Activated CD4-positive, CD25-positive, alpha-beta regulatory T cell treated with anti-CD3 and anti-CD28 coated beads, Interleukin-2, amount 50 U/mL, for 16 hours (primary cell): ENCODE results near the gene TBC1D8.

ENCODE experiments used
- DNase-seq: peaks from one replicate; pipeline ENCODE4 v3.0.0-alpha.2; 2020; ENCODE audit warnings: low read depth, low spot score

The TBC1D8 gene

DNA sequence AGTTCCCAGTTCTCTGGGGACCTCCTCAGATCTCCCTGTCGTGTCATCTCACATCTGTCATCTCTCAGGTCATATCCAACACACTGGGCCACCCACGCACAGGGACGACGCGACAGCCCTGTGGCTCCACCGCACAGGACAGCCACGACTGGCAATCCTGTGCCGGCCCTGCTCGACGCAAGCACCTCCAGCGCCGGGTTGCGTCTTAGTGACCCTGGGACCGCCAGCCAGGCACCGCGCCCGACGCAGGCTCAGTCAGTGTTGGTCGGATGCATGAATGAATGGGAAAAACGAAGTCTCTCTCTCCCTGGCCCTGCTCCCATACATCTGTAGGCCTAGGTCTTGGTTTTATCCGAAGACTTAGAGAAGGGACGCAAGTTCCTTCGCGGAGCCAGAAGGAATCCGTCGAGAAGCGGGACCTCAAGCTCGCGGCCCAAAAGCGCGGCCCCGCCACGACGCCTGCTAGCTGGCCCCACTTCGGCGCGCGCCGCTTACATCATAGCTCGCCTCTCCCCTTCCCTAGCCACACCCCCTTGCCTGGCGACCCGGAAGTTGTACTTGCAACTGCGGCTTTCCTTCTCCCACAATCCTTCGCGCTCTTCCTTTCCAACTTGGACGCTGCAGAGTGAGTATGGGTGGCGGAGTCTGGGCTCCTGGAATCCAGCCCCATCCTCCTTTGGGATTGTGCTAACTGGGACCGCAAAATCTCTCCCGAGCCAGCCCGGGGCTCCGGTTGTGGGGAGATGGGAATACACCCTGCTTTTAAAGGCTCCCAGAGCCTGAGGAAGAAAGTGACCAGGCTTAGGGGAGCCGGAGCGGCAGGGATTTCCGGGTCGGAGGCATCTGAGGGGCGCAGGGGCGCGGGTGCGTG lies 149.3 kb downstream of the TBC1D8 start, which contains the start of gene RPL31:
TSS of gene RPL31 (plus strand) at position 599 of the 871 bp plus-strand sequence. CDS start 413 bp downstream, outside the sequence.
- DNase-seq, result peak; percentile 93

DNA sequence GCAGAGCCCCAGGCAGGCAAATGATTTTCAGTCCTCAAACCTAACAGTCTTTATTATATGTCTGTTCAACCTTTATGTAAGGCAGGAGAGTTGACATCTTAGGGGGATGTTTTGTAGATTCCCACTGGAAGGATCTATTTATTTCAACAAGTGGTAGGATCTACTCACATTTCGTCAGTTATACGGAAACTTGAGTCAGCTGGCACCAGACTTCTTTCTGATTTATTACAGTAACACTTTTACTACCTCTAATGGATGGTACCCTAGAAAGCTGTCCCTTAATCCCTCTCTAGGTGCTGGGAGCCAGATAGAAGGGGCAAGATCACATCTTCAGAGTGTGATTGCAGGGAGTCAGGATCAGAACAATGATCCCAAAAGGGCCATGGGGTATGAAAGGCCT lies 151.2 kb downstream of the TBC1D8 start:
- no peak for DNase-seq

DNA sequence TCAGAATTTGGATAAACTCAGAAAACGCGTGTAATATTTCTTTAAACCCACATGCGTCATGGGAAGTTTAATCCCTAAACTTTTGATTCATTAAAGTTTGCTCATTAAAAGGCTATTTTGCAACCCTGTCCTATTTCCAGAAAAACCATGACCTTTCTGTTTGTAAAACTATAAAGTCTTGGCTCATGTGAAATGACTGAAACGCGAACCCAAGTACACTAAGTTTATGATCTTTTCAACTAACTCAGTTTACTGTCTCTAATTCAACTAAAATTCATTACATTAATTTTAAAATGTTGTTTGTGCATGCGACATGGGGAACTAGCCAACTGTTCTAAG lies 153.0 kb downstream of the TBC1D8 start:
- no peak for DNase-seq

DNA sequence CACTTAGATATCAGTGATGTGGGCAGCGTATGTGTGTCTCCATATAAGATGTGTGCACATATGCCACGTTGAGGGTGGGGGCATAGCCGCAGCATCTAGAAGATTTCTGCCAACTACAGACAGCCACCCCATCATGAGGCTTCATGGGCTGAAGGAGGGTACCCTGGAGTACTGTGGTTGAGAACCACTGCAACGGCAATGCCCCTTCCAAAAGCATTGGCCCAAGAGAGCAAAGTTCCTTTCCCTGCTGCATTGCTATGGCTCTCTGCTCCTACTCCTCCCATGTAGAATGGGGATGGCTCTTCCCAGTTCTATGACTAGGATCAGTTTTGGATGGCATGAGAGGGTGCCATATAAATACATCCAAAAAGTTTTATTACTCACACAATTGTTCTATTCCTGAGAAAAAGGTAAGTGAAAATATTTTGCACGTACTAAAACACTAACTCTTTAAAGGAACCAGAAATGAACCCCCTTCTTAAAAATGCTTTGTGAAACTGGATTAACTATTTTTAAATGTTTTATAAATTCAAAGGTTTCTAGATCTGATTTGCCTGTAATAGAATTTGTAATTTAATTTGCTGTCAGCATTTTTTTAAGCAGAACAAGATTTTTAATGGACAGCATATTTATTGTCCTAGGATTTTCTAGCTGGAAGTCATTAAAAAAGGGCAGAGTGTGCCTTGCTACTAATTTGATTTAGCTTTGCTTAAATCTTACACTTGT lies 153.5 kb downstream of the TBC1D8 start:
- no peak for DNase-seq

DNA sequence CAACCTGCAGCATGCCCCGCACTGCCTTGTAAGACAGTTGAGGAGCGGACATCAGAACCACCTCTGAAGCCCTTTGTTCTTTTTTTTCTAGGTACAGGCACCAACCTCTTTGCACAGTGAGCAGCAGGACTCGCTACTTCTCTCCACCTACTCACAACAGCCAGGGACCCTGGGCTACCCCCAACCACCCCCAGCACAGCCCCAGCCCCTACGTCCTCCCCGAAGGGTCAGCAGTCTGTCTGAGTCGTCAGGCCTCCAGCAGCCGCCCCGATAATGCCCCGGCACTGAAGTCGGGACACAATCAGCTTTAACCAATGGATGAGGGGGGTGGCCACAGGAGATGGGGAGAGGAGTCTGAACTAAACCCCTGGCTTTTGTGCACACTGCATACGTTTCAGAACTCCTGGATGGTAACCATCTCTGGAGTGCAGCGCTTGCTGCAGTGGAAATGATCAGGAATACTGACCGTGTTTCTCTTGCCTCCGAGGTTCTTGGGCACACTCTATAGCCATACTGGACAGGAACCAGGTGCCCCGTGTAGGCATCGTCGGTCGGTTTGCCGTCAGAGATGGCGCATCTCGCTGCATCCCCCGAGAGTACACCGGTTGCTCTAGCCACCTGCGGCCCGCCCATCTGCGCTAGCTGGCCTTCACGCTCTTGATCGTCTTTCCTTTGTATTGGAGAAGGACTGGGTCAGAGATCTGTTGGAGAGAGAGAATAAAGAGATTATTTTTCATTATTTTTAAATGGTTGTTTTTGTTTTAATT lies 155.7 kb downstream of the TBC1D8 start:
- no peak for DNase-seq

DNA sequence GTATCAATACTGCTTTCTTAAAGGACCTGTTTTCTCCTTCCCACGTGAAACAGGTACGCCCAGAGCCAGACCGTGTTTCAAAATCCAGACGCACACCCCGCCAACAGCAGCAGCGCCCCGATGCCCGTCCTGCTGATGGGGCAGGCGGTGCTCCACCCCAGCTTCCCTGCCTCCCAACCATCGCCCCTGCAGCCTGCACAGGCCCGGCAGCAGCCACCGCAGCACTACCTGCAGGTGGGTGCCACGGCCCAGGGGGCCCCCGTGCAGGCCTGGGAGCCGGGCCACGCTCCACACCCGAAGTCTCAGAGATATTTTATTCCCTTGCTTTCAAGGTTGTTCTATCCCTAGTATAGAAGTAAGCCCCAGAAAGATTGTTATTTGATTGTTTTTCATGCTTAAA lies 157.9 kb downstream of the TBC1D8 start:
- no peak for DNase-seq

DNA sequence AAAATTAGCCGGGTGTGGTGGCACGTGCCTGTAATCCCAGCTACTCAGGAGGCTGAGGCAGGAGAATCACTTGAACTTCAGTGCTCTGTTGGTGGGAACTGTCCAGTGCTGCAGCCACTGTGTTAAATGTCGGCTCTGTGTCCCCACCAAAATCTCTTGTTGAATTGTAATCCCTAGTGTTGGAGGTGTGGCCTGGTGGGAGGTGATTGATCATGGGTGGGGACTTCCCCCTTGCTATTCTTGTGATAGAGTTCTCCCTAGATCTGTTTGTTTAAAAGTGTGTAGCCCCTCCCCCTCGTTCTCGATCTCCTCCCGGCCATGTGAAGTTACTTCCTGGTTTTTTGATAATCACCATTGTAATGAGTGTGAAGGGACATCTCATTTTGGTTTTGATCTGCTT lies 158.9 kb downstream of the TBC1D8 start:
- no peak for DNase-seq

DNA sequence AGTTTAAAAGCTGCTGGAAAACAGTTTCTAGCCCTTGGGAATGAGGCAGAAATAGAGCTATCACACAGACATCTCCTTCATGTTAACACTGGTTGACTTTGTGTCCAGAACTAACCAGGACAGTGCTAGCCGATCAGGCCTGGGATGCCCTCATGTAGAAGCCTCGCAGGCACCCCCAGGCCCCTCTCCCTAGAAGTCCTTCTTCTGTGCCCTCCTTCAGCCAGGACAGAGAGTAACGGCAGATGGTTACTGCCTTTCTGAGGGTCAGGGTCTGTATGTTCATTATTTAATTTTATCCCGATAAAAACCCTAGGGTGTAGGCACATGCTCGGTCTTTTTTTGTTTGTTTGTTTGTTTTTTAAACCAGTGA lies 159.8 kb downstream of the TBC1D8 start:
- DNase-seq, result no peak

DNA sequence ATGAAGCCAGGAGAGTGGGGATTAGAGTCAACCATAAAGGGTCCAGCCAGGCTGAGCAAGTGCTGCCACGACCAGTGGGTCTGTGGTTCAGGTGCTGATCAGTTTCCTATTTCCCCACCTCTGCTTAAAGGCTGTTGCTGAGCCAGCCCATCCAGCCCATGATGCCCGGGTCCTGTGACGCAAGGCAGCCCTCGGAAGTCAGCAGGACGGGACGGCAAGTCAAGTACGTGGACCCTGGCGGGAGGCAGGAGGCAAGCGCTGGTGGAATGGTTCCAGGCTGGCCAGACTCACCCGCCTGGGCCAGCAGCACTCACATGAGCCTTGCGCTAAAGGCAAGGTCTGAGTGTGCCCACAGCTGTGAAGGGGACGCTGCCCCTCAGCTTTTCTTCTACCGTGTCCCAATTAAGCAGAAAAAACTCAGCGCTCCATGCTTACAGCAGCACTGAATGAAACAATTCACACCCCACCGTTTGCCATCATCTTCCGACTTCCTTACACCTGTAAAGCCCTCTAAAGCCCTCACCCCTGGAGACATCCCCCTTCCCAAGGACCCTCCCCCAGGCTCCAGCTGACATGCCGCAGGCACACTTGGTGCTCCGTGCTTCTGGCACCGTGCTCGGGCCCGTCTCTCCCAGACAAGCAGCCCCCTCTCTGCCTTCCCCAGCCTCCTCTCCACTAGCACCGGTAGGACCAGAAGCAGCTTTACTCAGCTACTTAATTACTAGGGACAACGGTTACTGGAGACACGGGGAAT lies 160.4 kb downstream of the TBC1D8 start:
- no peak for DNase-seq

DNA sequence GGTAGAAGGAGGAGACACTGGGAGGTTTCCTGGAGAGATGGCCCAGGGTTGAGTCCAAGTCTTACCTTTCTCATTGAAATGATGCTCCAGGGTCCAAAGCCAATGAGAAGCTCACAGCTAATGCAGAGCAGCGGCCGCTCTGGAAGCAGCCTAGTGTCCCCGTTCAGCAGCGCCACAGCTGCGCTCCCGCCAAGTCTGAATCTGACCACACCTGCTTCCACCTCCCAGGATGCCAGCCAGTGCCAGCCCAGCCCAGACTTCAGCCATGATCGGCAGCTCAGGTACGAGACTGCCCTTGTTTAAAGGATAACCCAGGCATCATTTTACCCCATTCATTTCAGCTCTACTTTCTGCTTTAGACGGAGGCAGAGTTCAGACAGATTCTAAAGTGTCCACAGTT lies 161.0 kb downstream of the TBC1D8 start:
- no peak for DNase-seq

DNA sequence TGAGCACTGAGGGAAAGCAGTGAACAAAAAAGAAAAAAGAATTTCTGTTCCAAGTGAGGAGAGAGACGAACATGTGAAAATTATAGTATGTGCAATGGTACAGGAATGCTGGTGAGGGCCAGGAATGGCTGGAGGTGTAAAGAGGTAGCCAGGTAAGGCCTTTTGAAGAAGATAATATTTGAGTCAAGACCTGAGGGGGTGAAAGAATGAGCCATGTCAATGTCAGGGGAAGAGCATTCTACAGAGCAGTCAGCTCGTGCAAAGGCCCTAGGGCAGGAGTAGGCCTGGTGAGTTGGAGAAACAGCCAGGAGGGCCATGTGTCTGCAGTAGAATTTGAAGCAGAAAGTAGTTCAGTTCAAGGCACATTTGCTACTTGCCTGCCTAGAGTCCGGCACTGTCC lies 161.5 kb downstream of the TBC1D8 start:
- DNase-seq, result no peak

DNA sequence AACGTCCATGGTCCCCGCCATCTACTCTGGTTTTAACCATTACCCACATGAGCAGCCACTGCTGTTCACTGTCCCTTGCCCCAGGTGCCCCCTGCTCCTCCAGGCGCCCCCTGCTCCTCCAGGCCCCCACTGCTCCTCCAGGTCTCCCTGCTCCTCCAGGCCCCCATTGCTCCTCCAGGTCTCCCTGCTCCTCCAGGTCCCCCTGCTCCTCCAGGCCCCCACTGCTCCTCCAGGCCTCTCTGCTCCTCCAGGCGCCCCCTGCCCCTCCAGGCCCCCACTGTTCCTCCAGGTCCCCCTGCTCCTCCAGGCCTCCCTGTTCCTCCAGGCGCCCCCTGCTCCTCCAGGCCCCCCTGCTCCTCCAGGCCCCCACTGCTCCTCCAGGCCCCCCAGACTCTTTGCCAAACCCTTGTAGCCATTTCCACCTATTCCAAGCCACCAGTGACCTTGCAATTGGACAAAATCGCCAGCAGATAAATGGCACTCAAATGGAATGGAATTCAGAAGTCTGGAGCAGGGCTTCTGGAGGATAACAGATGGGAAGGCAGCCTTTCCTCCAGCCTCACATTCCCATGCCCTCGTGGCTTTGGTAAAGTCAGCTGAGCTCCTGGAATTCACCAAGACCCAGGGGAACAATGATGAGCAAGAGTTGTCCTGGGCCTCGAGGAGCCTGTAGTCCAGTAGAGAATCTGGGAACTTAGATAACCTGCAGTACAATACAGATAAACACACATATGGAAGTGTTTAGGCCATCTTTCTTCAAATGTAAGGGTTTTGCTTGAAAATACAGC lies 162.4 kb downstream of the TBC1D8 start:
- DNase-seq, result no peak

DNA sequence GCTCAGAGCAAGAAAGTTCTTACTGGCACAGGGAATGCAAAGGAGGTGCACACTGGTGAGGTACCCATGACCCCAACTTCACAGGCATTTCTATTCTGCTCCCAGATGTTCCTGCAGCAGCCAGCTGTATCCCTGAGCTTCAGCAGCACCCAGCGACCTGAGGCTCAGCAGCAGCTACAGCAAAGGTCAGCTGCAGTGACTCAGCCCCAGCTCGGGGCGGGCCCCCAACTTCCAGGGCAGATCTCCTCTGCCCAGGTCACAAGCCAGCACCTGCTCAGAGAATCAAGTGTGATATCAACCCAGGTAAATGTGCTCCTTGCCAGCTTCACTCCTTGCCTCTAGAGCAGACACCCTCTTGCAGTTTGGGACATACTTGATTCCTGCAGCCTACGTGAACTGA lies 163.2 kb downstream of the TBC1D8 start:
- DNase-seq, result no peak

DNA sequence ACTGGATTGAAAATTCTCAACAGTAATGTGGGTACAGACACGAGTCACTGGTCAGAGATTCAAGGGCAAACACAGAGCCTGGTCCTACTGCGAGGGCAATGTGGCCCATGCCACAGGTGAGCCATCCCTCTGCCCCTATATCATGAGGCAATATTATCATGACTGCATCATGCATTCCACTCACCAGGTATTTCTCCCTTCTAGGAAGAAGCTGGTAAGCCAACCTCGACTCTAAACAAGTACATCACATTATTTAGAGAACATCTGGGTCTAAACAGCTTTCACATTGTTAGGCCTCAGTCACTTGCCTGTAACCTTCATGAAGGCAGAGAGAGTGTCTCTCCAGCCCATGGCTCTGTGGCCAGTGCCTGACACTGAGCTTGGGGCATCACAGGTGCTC lies 163.6 kb downstream of the TBC1D8 start:
- DNase-seq, result no peak

DNA sequence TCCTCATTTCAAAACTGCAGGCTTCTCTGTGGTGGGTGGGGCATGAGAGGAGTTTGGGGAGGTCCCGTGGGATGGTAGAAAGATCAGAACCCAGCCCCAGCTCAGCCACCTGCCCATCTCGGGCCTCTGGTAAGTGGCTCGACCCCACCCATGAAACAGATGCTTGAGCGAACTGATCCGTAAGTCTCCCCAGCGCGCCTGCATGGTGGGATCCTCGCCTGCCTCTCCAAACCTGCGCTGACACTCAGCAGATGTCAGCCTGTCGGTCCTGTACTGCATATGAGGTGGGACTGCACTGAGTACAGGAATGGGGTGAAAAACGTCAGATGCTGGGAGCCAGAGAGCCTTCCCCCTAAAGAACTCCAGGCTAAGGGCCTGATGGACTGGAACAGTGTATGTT lies 165.0 kb downstream of the TBC1D8 start:
- DNase-seq, result no peak

DNA sequence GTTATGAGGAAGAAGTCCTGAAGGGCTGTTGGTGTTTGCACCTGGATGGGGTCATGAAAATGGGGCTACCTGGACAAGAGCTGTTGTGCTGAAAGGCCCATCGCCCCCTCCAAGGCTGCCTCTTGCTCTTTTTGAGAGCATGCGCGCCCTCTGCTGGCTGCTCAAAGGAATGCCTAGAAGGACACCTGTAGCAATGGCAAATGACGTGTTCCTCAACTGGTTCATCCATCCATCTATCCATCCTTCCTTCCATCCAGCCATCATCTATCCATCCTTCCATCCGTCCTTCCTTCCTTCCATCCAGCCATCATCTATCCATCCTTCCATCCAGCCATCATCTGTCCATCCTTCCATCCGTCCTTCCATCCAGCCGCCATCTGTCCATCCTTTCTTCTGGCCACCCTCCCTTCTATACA lies 166.3 kb downstream of the TBC1D8 start:
- peak; percentile 53 for DNase-seq

DNA sequence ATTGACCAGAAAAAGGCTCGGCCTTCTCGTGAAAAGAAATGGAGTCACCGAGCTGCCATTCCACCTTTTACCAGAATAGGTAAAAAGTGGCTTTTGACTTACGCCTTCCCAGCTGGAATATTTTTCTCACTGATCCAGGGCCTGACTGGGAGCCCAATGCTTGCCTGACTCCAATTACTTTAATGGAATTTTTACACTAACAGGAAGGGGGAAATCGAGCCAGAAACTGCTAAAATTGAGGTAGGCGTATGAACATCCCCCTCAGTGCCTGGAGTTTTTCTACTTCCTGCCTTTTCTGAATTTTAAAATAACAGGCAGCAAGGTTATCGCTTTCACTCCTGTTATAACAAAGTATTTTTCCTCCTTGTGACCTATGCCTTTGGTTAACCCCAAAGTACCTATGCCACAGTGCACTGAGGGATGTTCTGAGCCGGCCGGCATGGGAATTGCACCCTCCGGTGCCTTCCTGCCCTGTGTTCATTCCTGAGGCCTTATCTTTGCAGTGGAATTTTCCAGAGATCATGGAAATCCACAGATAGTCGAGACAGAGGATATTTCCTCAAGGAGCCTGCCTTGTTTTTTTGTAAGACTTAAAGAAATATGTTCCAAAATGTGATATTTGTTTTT lies 167.4 kb downstream of the TBC1D8 start:
- no peak for DNase-seq

DNA sequence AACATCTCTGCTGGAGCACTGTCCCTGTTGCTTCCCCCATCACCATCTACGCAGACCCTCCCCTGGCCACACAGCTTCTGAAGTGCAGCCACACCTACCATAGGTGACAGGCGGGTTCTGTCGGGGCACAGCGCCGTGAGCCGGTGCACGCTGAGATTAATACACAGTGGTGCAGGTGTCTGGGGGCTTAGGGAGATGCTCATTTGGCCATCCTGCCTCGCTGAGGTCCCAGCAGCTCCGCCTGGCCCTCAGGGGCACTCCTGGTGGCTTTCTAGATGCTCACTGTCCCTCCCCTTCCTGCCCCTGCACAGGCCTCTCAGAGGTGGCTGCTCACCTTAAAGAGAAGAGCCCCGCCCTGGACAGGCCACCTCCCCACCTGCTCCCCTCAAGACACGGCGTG lies 168.0 kb downstream of the TBC1D8 start:
- no peak for DNase-seq

DNA sequence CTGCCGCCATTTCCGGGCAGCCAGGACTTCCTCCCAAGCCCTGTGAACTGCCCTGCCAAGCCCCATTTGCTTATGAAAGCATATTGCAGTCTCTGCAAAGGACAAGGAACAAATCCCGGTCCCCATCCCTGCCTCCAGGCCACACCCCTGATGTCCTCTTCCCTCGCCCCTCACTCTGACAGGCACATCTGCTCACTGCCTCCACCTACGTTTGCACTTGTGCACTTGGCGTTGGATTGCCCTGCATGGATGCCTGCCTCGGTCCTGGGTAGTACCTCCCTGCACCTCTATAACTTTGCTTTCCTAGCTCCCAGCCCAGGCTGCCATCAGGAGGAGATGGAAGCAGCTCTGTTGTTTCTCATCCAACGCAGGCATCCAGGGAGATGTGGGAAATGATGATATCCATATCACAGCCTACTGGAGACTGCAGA lies 168.7 kb downstream of the TBC1D8 start:
- no peak for DNase-seq

DNA sequence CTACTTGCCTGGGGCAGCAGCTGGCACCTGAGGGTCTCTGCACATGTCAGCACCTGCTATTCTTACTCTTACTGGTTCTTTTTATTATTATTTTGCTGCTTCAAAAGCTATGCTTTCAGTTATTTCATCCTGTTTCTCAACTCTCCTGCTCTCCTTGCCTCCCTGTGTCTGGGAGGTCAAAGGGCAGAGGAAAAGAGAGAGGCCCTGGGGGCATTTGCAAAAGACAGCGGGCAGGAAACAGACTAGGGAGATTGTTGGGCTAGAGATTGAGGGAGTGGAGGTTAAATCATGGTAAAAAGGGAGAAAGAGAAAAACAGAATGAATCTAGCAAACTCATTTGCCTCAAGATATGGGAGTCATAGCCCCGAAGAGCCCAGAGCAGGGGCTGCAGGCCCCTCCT lies 170.2 kb downstream of the TBC1D8 start:
- no peak for DNase-seq
